ENCODE results near the gene WIPF1.

Gene WIPF1

GRCh38 chr2:174597345-174598047 is at the start of gene WIPF1:
WIPF1 (minus strand) TSS chr2:174597804; CDS start chr2:174585573, 12,231 bp downstream.
- no peak for DNase-seq (ENCODE audit: low read depth)

- DNase-seq (ENCODE audit: low read depth): no peak
Measured at GRCh38 chr2:174645296-174645695, 47.7 kb upstream of the WIPF1 start.

- no peak for DNase-seq (ENCODE audit: low read depth)
Measured at GRCh38 chr2:174644406-174644805, 46.8 kb upstream of the WIPF1 start.

- DNase-seq (ENCODE audit: low read depth): no peak
Measured at GRCh38 chr2:174643356-174643755, 45.8 kb upstream of the WIPF1 start.

- DNase-seq (ENCODE audit: low read depth): no peak
Measured at GRCh38 chr2:174641168-174641567, 43.6 kb upstream of the WIPF1 start.

GRCh38 chr2:174636987-174637386 is 39.4 kb upstream of the WIPF1 start:
- no peak for DNase-seq (ENCODE audit: low read depth)

- DNase-seq (ENCODE audit: low read depth): no peak
Measured at GRCh38 chr2:174635776-174636404, 38.3 kb upstream of the WIPF1 start.

- no peak for DNase-seq (ENCODE audit: low read depth)
Measured at GRCh38 chr2:174635015-174635593, 37.5 kb upstream of the WIPF1 start.

- no peak for DNase-seq (ENCODE audit: low read depth)
Measured at GRCh38 chr2:174634130-174635014, 36.8 kb upstream of the WIPF1 start.

- DNase-seq (ENCODE audit: low read depth): no peak
Measured at GRCh38 chr2:174633623-174633930, 36.0 kb upstream of the WIPF1 start.

GRCh38 chr2:174632841-174633622 is 35.4 kb upstream of the WIPF1 start:
- no peak for DNase-seq (ENCODE audit: low read depth)

GRCh38 chr2:174631009-174631981 is 33.7 kb upstream of the WIPF1 start:
- DNase-seq (ENCODE audit: low read depth): no peak

GRCh38 chr2:174630107-174630506 is 32.5 kb upstream of the WIPF1 start:
- no peak for DNase-seq (ENCODE audit: low read depth)

GRCh38 chr2:174629506-174629905 is 31.9 kb upstream of the WIPF1 start:
- DNase-seq (ENCODE audit: low read depth): no peak

- DNase-seq (ENCODE audit: low read depth): no peak
Measured at GRCh38 chr2:174628528-174629169, 31.0 kb upstream of the WIPF1 start.

GRCh38 chr2:174627216-174627615 is 29.6 kb upstream of the WIPF1 start:
- no peak for DNase-seq (ENCODE audit: low read depth)

- no peak for DNase-seq (ENCODE audit: low read depth)
Measured at GRCh38 chr2:174624895-174625430, 27.4 kb upstream of the WIPF1 start.

- DNase-seq (ENCODE audit: low read depth): no peak
Measured at GRCh38 chr2:174623690-174624089, 26.1 kb upstream of the WIPF1 start.

- DNase-seq (ENCODE audit: low read depth): no peak
Measured at GRCh38 chr2:174623106-174623637, 25.6 kb upstream of the WIPF1 start.

- DNase-seq (ENCODE audit: low read depth): no peak
Measured at GRCh38 chr2:174621323-174621722, 23.7 kb upstream of the WIPF1 start.
